ENCODE results near the gene GPR82. TPM values are rescaled to one million over a fixed set of nuclear protein-coding genes. Genes with fewer than 3 reads are reported as not detected.
"Not testable (repeated sequence)": the region's sequence is repeated elsewhere in the genome, so short reads cannot be mapped to it uniquely, and the experiment has no call there.

GPR82 gene
- total and polyA plus RNA-seq, 9 donors = 0.06 to 0.57 (median 0.13) TPM

DNA sequence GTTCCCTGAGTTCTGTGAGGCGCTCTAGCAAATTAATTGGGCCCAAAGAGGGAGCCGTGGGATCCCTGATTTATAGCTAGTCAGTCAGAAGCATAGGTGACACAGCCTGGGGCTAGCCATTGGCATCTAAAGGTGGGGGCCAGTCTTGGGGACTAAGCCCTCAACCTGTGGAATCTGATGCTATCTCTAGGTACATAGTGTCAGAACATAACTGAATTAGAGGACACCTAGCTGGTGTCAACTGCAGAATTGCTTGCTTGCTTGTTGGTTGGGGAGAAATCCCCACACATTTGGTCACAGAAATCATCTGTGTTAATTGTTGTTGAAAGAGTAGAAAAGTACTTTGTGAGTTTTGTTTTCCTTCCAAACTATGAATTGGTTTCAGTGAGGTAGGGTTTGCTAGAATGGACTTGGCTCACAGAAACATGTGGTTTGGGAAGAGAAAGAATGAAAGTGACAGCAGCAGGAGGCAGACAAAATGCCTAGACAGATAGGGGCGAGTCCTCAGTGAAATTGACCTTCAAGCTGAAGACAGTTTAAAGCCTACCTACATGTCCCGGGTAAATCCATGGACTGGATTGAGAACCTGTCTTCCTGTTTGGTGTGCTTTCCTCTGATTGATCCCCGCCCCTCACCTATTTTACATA, 12.8 kb upstream of the GPR82 start:
- H3K36me3 ChIP-seq = no peaks in the 10 kb centered on the region
- H3K4me1 ChIP-seq (ENCODE audit: insufficient read depth) = no peaks in the 10 kb centered on the region
- no peaks in the 10 kb centered on the region for H3K9me3 ChIP-seq
- WGBS, 3 donors = 69 to 78% (median 73%) methylated on average over 5 of the region's 5 CpGs
- intact Hi-C loops (cut with DNase I) = no loop called here
- TF ChIP-seq, protein P1, sequence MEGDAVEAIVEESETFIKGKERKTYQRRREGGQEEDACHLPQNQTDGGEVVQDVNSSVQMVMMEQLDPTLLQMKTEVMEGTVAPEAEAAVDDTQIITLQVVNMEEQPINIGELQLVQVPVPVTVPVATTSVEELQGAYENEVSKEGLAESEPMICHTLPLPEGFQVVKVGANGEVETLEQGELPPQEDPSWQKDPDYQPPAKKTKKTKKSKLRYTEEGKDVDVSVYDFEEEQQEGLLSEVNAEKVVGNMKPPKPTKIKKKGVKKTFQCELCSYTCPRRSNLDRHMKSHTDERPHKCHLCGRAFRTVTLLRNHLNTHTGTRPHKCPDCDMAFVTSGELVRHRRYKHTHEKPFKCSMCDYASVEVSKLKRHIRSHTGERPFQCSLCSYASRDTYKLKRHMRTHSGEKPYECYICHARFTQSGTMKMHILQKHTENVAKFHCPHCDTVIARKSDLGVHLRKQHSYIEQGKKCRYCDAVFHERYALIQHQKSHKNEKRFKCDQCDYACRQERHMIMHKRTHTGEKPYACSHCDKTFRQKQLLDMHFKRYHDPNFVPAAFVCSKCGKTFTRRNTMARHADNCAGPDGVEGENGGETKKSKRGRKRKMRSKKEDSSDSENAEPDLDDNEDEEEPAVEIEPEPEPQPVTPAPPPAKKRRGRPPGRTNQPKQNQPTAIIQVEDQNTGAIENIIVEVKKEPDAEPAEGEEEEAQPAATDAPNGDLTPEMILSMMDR (IDR thresholded peaks at IDR 0.05) = no peak
- TF ChIP-seq POLR2A (IDR thresholded peaks at IDR 0.05) = no peak
- TF ChIP-seq EP300 (IDR thresholded peaks at IDR 0.05) = no peak
- no peaks in the 10 kb centered on the region for H3K27me3 ChIP-seq
- no peak for DNase-seq
- no peak overlapping the region for H3K4me3 ChIP-seq
- no peak overlapping the region for H3K27ac ChIP-seq

DNA sequence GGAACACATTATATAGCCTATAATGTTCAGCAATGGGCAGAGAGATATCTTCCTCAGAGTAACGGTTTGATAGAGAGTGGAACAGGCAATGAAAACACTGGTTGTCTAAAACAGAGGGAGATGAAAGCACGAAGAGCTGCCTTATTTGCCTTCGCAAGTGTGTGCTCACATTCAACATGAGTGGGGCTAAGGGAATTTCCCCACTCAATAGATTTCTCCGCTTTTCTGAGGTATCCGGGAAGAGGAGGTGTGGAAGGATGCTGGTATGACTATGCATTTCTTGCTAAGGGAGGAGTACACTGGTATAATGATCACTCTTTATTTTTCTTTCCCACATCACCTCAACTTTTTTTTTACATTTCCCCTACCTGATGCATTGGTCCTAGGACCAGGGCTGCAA, 7.8 kb upstream of the GPR82 start:
- TF ChIP-seq POLR2A (IDR thresholded peaks at IDR 0.05) (no peak), EP300 (IDR thresholded peaks at IDR 0.05) (no peak)
- TF ChIP-seq, protein P1 (IDR thresholded peaks at IDR 0.05) = no peak
- WGBS, 3 donors = 91 to 92% (median 91%) methylated on average over 5 of the region's 5 CpGs
- no peak overlapping the region for H3K4me3 ChIP-seq
- no peaks in the 10 kb centered on the region for H3K36me3 ChIP-seq
- no peaks in the 10 kb centered on the region for H3K4me1 ChIP-seq (ENCODE audit: insufficient read depth)
- DNase-seq = no peak
- intact Hi-C loops (cut with DNase I) = no loop called here
- H3K27me3 ChIP-seq = no peaks in the 10 kb centered on the region
- no peak overlapping the region for H3K27ac ChIP-seq
- no peaks in the 10 kb centered on the region for H3K9me3 ChIP-seq

DNA sequence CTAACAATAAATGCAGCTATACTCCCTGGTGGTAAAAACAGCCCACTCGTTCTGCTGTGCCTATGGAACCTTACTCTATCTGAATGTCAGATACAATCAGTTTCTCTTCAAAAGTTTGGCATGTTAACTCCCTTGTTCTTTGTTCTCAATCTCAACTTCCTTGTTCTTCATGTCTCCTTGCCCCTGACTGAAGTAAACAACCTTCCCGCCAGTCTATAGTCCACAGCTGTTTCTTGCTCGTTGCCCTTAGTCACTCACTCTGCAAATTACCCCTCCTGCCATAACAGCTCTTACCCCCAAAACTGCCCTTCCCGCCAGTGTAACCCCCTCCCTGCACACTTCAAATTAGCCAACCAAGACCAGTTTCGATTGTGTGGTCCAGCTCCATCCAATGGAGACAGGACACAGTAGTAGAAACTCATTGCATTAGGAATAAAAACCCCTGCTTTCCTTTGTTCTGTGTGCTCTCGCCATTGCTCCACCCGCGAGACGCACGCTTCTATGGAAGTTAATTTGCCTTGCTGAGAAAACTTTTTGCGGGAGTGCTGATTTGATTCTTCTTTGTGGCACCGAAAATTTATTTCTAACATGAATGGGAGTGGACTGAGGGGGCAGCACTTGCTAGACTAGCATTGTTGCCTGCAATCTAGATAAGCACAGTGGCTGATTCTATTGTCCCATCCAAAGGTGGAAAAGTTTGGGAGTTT, 7.1 kb upstream of the GPR82 start:
- H3K27me3 ChIP-seq = no peaks in the 10 kb centered on the region
- H3K36me3 ChIP-seq = no peaks in the 10 kb centered on the region
- intact Hi-C loops (cut with DNase I) = no loop called here
- H3K27ac ChIP-seq = no peak overlapping the region
- H3K4me3 ChIP-seq = no peak overlapping the region
- DNase-seq = no peak
- 86 to 88% (median 87%) methylated on average over 12 of the region's 12 CpGs for WGBS, 3 donors
- no peaks in the 10 kb centered on the region for H3K4me1 ChIP-seq (ENCODE audit: insufficient read depth)
- no peaks in the 10 kb centered on the region for H3K9me3 ChIP-seq
- no peak for TF ChIP-seq EP300 (IDR thresholded peaks at IDR 0.05)
- no peak for TF ChIP-seq POLR2A (IDR thresholded peaks at IDR 0.05)

DNA sequence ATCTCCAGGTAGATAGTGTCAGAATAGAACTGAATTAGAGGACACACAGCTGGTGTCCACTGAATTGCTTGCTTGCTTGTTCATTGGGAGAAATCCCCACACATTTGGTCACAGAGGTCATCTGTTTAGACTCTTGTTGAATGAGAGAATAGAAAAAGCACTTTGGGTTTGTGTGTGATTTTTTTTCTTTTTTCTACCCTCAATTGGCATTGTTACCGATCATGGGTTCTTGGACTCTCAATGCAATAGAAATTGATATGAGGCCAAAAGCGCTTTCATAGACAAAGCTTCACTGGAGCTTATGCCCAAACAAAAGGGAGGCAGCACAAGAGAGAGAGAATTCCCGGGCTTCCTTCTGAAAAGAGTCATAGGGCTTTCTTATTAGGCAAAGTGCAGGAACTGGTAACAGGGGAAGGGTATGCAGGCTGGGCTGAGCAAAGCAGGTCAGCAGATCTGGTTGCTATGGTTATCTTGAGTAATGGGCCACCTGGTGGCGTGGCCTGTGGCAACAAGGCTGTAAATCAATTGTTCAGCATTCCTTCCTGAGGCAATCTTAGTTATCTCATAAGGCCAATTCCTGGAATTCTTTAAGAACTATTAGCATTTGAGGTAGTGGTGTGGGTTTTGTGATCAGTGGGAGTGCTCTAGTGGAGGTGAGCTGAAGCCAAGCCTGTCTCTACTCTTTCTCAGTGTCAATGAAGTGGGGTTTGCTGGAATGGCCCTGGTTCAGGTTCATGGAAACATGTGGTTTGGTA, 5.3 kb upstream of the GPR82 start:
- Histone ChIP-seq H3K9me3 (no peaks in the 10 kb centered on the region), H3K27me3 (no peaks in the 10 kb centered on the region), H3K27ac (no peak overlapping the region), H3K36me3 (no peaks in the 10 kb centered on the region), H3K4me3 (no peak overlapping the region), H3K4me1 (ENCODE audit: insufficient read depth) (no peaks in the 10 kb centered on the region)
- DNase-seq = no peak
- 71 to 75% (median 71%) methylated on average over 4 of the region's 4 CpGs for WGBS, 3 donors
- TF ChIP-seq, protein P1 (IDR thresholded peaks at IDR 0.05) = no peak
- no peak for TF ChIP-seq EP300 (IDR thresholded peaks at IDR 0.05)
- no peak for TF ChIP-seq POLR2A (IDR thresholded peaks at IDR 0.05)
- intact Hi-C loops (cut with DNase I) = no loop called here

DNA sequence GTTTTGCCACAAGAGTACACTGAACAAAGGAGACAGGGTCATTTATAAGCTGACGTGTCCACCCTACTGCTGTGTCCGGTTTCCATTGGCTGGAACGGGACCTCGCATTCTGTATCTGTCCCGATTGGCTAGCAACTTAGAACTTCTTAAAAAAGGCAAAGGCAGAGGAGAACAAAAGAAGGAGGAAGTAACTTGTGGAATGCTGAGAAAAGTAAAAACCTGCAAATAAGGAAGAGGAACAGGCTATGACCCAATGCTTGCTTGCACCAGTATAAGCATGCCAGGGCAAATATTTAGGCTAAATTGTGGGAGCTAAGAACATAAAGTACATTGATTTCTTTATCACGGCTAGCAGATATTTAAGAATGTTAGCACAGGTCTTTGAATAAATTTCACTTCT, 4.4 kb upstream of the GPR82 start:
- H3K27ac ChIP-seq; H3K27me3 ChIP-seq; intact Hi-C loops (cut with DNase I); H3K9me3 ChIP-seq; H3K4me1 ChIP-seq (ENCODE audit: insufficient read depth); H3K4me3 ChIP-seq; H3K36me3 ChIP-seq; DNase-seq: not testable (repeated sequence)
- WGBS, 3 donors = 91 to 92% (median 91%) methylated on average over 6 of the region's 6 CpGs

Data from ovary (tissue), 9 donors.